ENCODE measurements around the gene ASAH2. TPM values are rescaled to one million over a fixed set of nuclear protein-coding genes. Genes with fewer than 3 reads are reported as not detected.

The ASAH2 gene
- polyA plus RNA-seq, 1 donor from 2014 or later: 4.3 TPM

GRCh38 chr10:50234486-50234885, 16.8 kb downstream of the ASAH2 start:
- Histone ChIP-seq H3K27me3 (ENCODE audit: insufficient read depth, low read depth, low read length) (no peaks in the 10 kb centered on the region), H3K27ac (ENCODE audit: low read length) (no peak overlapping the region), H2AFZ (ENCODE audit: low read depth, low read length) (no peak overlapping the region), H3K9ac (ENCODE audit: low read length) (no peak overlapping the region), H3K79me2 (replicated peaks; ENCODE audit: insufficient read depth, low read length) (no peaks in the 10 kb centered on the region), H3K9me3 (ENCODE audit: low read length) (no peaks in the 10 kb centered on the region), H3F3A (ENCODE audit: insufficient read depth, low read length, poor library complexity, severe bottlenecking) (no peaks in the 10 kb centered on the region), H4K20me1 (ENCODE audit: insufficient read depth) (no peaks in the 10 kb centered on the region), H3K36me3 (ENCODE audit: insufficient read depth, low read length) (no peaks in the 10 kb centered on the region), H3K9me2 (ENCODE audit: insufficient read depth, low read length) (no peaks in the 10 kb centered on the region), H3K4me3 (ENCODE audit: low read length) (no peak overlapping the region), H3K4me2 (ENCODE audit: low read length) (no peak overlapping the region)
- TF ChIP-seq CTCF (IDR thresholded peaks at IDR 0.05; ENCODE audit: poor library complexity, severe bottlenecking) (no peak), MXI1 (conservative IDR thresholded peaks at IDR 0.05; ENCODE audit: poor library complexity, severe bottlenecking) (no peak), POLR2AphosphoS5 (IDR thresholded peaks at IDR 0.05) (no peak), SMC3 (conservative IDR thresholded peaks at IDR 0.05; ENCODE audit: poor library complexity) (no peak), TAF1 (IDR thresholded peaks at IDR 0.05; ENCODE audit: low read depth) (no peak), EP300 (conservative IDR thresholded peaks at IDR 0.05; ENCODE audit: poor library complexity, severe bottlenecking) (no peak), REST (IDR thresholded peaks at IDR 0.05; ENCODE audit: borderline replicate concordance) (no peak), RAD21 (conservative IDR thresholded peaks at IDR 0.05) (no peak), EZH2 (IDR thresholded peaks at IDR 0.05; ENCODE audit: borderline replicate concordance, insufficient read depth, low read length, poor library complexity, severe bottlenecking) (no peak)

- Histone ChIP-seq H3K9me2 (ENCODE audit: insufficient read depth, low read length) (no peaks in the 10 kb centered on the region), H3F3A (ENCODE audit: insufficient read depth, low read length, poor library complexity, severe bottlenecking) (no peaks in the 10 kb centered on the region), H3K9me3 (ENCODE audit: low read length) (no peaks in the 10 kb centered on the region), H3K36me3 (ENCODE audit: insufficient read depth, low read length) (no peaks in the 10 kb centered on the region), H3K27me3 (ENCODE audit: insufficient read depth, low read depth, low read length) (no peaks in the 10 kb centered on the region), H3K9ac (ENCODE audit: low read length) (no peak overlapping the region), H3K4me3 (ENCODE audit: low read length) (no peak overlapping the region), H4K20me1 (ENCODE audit: insufficient read depth) (no peaks in the 10 kb centered on the region), H3K79me2 (replicated peaks; ENCODE audit: insufficient read depth, low read length) (no peaks in the 10 kb centered on the region), H3K4me2 (ENCODE audit: low read length) (no peak overlapping the region), H2AFZ (ENCODE audit: low read depth, low read length) (no peak overlapping the region), H3K27ac (ENCODE audit: low read length) (no peak overlapping the region)
- no peak for TF ChIP-seq POLR2AphosphoS5 (IDR thresholded peaks at IDR 0.05)
- TF ChIP-seq EZH2 (IDR thresholded peaks at IDR 0.05; ENCODE audit: borderline replicate concordance, insufficient read depth, low read length, poor library complexity, severe bottlenecking): no peak
- no peak for TF ChIP-seq CTCF (IDR thresholded peaks at IDR 0.05; ENCODE audit: poor library complexity, severe bottlenecking)
- TF ChIP-seq RAD21 (conservative IDR thresholded peaks at IDR 0.05): no peak
- TF ChIP-seq TAF1 (IDR thresholded peaks at IDR 0.05; ENCODE audit: low read depth): no peak
- TF ChIP-seq REST (IDR thresholded peaks at IDR 0.05; ENCODE audit: borderline replicate concordance): no peak
- no peak for TF ChIP-seq SMC3 (conservative IDR thresholded peaks at IDR 0.05; ENCODE audit: poor library complexity)
Measured at GRCh38 chr10:50232261-50232639, 19.1 kb downstream of the ASAH2 start.

Measured in neural cell (in vitro differentiated cells).